Measurements from ENCODE around the gene TM9SF1. TPM values are rescaled to one million over a fixed set of nuclear protein-coding genes. Genes with fewer than 3 reads are reported as not detected.
A peak's percentile ranks its signal among the peaks of the same experiment; 100 is the strongest.

TM9SF1 gene
- total and polyA plus RNA-seq, 2 of the 13 experiments (the other 11 are each of a cell fraction or from before 2014, with no cell fraction given), result 83.2 to 110 TPM

GRCh38 chr14:24215495-24216344, 20.5 kb upstream of the TM9SF1 start, which contains the start of gene MDP1 (continued):
- peak; percentile 55; the same call in 1 of the 2 replicates for TF ChIP-seq DMTF1 (CRISPR knock-in tag; IDR thresholded peaks at IDR 0.05)
- peak; percentile 67; the same call in 1 of the 2 replicates for TF ChIP-seq POLR2AphosphoS2 (IDR thresholded peaks at IDR 0.05; ENCODE audit: low read depth, low read length)
- peak; percentile 79 for TF ChIP-seq FOXJ3 (CRISPR knock-in tag; IDR thresholded peaks at IDR 0.05; ENCODE audit: borderline replicate concordance)
- TF ChIP-seq AFF4 (CRISPR knock-in tag; IDR thresholded peaks at IDR 0.05), result no peak
- no peak for TF ChIP-seq ZNF296 (CRISPR knock-in tag; conservative IDR thresholded peaks at IDR 0.05)
- TF ChIP-seq ZNF639 (CRISPR knock-in tag; conservative IDR thresholded peaks at IDR 0.05), result peak; percentile 92
- peak; percentile 97 for TF ChIP-seq ZNF331 (CRISPR knock-in tag; IDR thresholded peaks at IDR 0.05)
- peak; percentile 98; the same call in 1 of the 2 replicates for TF ChIP-seq EEA1 (CRISPR knock-in tag; IDR thresholded peaks at IDR 0.05; ENCODE audit: borderline replicate concordance)
- 0 out of 2 replicates have a peak, but pooled peaks have one; percentile 55 for TF ChIP-seq HES4 (CRISPR knock-in tag; IDR thresholded peaks at IDR 0.05; ENCODE audit: borderline replicate concordance)
- TF ChIP-seq GPBP1L1 (CRISPR knock-in tag; IDR thresholded peaks at IDR 0.05), result no peak
- peak; percentile 78 for TF ChIP-seq ZNF3 (CRISPR knock-in tag; IDR thresholded peaks at IDR 0.05)
- TF ChIP-seq SRF (IDR thresholded peaks at IDR 0.05; ENCODE audit: low read depth, low read length), result peak; percentile 13; the same call in 1 of the 2 replicates
- peak; percentile 93 for TF ChIP-seq NR2C2 (CRISPR knock-in tag; IDR thresholded peaks at IDR 0.05; ENCODE audit: borderline replicate concordance)
- peak; percentile 74 for TF ChIP-seq TFE3 (CRISPR knock-in tag; IDR thresholded peaks at IDR 0.05)
- peak; percentile 38; the same call in 1 of the 2 replicates for TF ChIP-seq ZBTB39 (CRISPR knock-in tag; IDR thresholded peaks at IDR 0.05)
